CD4-positive, alpha-beta T cell treated with Interferon alpha-2 for 1 hour (primary cell): ENCODE results near the gene ZC3H11A.
"Not testable (repeated sequence)": the region's sequence is repeated elsewhere in the genome, so short reads cannot be mapped to it uniquely, and the experiment has no call there.

ENCODE experiments used
- DNase-seq, 2 donors: peaks; one replicate each; pipeline ENCODE4 v3.0.0-alpha.2; 2020 to 2022

The ZC3H11A gene

GRCh38 chr1:203795441-203796235, at the start of gene ZC3H11A, which contains the start of gene ZBED6:
Gene ZC3H11A, plus strand, starts transcription at chr1:203795623. Its CDS starts 21,448 bp downstream, at chr1:203817071.
Gene ZBED6, plus strand, starts transcription at chr1:203795623. Its CDS starts 1,900 bp downstream, at chr1:203797523.
- peak; percentile 99 for DNase-seq

- no peak for DNase-seq
Measured at GRCh38 chr1:203746281-203746680, 49.1 kb upstream of the ZC3H11A start.

GRCh38 chr1:203751051-203751450, 44.4 kb upstream of the ZC3H11A start:
- no peak for DNase-seq

GRCh38 chr1:203751618-203752361, 43.6 kb upstream of the ZC3H11A start:
- DNase-seq, result not testable (repeated sequence)

- DNase-seq, result peak; percentile 24 to 34
Measured at GRCh38 chr1:203754455-203754864, 41.0 kb upstream of the ZC3H11A start.

GRCh38 chr1:203756036-203756435, 39.4 kb upstream of the ZC3H11A start:
- peak in 1 of 2 donors; percentile 28 for DNase-seq

- not testable (repeated sequence) for DNase-seq
Measured at GRCh38 chr1:203758749-203759148, 36.7 kb upstream of the ZC3H11A start.

GRCh38 chr1:203760506-203760905, 34.9 kb upstream of the ZC3H11A start:
- no peak for DNase-seq

- not testable (repeated sequence) for DNase-seq
Measured at GRCh38 chr1:203761958-203762357, 33.5 kb upstream of the ZC3H11A start.

- no peak for DNase-seq
Measured at GRCh38 chr1:203763505-203763904, 31.9 kb upstream of the ZC3H11A start.

GRCh38 chr1:203764105-203765028, 31.1 kb upstream of the ZC3H11A start:
- DNase-seq, result no peak

- peak; percentile 67 to 87 for DNase-seq
Measured at GRCh38 chr1:203765029-203765837, 30.2 kb upstream of the ZC3H11A start, which contains the start of gene LAX1. Gene LAX1, plus strand, starts transcription at chr1:203765183. Its CDS starts 383 bp downstream, at chr1:203765566.

- peak in 1 of 2 donors; percentile 26 for DNase-seq
Measured at GRCh38 chr1:203768256-203768655, 27.2 kb upstream of the ZC3H11A start.

GRCh38 chr1:203769505-203770343, 25.7 kb upstream of the ZC3H11A start:
- DNase-seq, result peak in 1 of 2 donors; percentile 73

GRCh38 chr1:203771901-203772301, 23.5 kb upstream of the ZC3H11A start:
- no peak for DNase-seq

- no peak for DNase-seq
Measured at GRCh38 chr1:203772836-203773235, 22.6 kb upstream of the ZC3H11A start.

GRCh38 chr1:203776636-203777035, 18.8 kb upstream of the ZC3H11A start:
- no peak for DNase-seq

GRCh38 chr1:203777596-203777995, 17.8 kb upstream of the ZC3H11A start:
- DNase-seq, result no peak

GRCh38 chr1:203778146-203778545, 17.3 kb upstream of the ZC3H11A start:
- DNase-seq, result no peak

GRCh38 chr1:203778789-203779188, 16.6 kb upstream of the ZC3H11A start:
- DNase-seq, result no peak

- no peak for DNase-seq
Measured at GRCh38 chr1:203781962-203782361, 13.5 kb upstream of the ZC3H11A start.
